ENCODE measurements around the gene P2RY11. TPM values are rescaled to one million over a fixed set of nuclear protein-coding genes. Genes with fewer than 3 reads are reported as not detected.

Gene P2RY11
- total RNA-seq, 2 experiments from 2014 or later, result 36.0 to 43.7 TPM

- Mint-ChIP-seq H3K4me3 (no peak overlapping the region), H3K27ac (peak overlapping the region; percentile 100), H3K27me3 (no peaks in the 10 kb centered on the region), H3K36me3 (peaks cover 2% of the 10 kb centered on the region), H3K4me1 (peaks cover 61% of the 10 kb centered on the region), H3K9me3 (ENCODE audit: low read depth) (no peaks in the 10 kb centered on the region)
- no peak for DNase-seq
- CTCF ChIA-PET, result interaction anchor here (0.6 to 5.8 kb wide), 8 partner anchors 8 to 150 kb away, joined by 3 to 147 read pairs (median 5); partner anchors contain the start of genes P2RY11 and PPAN
- ATAC-seq, result no peak
Measured at GRCh38 chr19:10100163-10100785, 11.2 kb upstream of the P2RY11 start.

GRCh38 chr19:10102787-10103236 lies 8.7 kb upstream of the P2RY11 start:
- H3K4me1 Mint-ChIP-seq, result peaks cover 71% of the 10 kb centered on the region
- peak overlapping the region; percentile 100 for H3K27ac Mint-ChIP-seq
- no peaks in the 10 kb centered on the region for H3K27me3 Mint-ChIP-seq
- no peaks in the 10 kb centered on the region for H3K9me3 Mint-ChIP-seq (ENCODE audit: low read depth)
- CTCF ChIA-PET, result interaction anchor here (0.7 to 3.5 kb wide), 5 partner anchors 9 to 133 kb away, joined by 3 to 23 read pairs (median 4); partner anchors contain the start of gene P2RY11
- DNase-seq, result peak; percentile 45
- peaks cover 13% of the 10 kb centered on the region for H3K36me3 Mint-ChIP-seq
- H3K4me3 Mint-ChIP-seq, result no peak overlapping the region
- no peak for ATAC-seq

DNA sequence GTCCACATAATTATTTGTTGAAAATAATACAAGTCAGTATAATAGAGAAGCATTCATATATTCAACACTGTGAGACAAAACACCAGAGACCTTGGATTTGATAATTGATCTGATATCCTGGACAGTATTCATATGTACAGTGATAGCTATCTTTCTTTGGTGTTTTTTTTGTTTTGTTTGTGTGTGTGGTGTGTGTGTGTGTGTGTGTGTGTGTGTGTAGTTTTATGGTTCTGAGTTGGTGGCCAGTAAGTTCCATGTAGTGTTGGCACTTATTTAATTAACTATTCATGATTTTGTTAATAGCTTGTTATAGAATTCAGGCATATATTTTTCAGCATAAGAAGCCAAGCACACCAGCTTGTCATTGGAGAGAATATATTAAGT lies 7.4 kb upstream of the P2RY11 start:
- Mint-ChIP-seq H3K4me3 (peak overlapping the region; percentile 36), H3K36me3 (peaks cover 21% of the 10 kb centered on the region), H3K4me1 (peaks cover 74% of the 10 kb centered on the region), H3K27ac (peak overlapping the region; percentile 99), H3K9me3 (ENCODE audit: low read depth) (no peaks in the 10 kb centered on the region), H3K27me3 (no peaks in the 10 kb centered on the region)
- CTCF ChIA-PET, result interaction anchor here (0.6 to 3.5 kb wide), 7 partner anchors 8 to 491 kb away, joined by 3 to 23 read pairs (median 4); no protein-coding TSS in a partner anchor
- ATAC-seq (no peak), DNase-seq (no peak)

DNA sequence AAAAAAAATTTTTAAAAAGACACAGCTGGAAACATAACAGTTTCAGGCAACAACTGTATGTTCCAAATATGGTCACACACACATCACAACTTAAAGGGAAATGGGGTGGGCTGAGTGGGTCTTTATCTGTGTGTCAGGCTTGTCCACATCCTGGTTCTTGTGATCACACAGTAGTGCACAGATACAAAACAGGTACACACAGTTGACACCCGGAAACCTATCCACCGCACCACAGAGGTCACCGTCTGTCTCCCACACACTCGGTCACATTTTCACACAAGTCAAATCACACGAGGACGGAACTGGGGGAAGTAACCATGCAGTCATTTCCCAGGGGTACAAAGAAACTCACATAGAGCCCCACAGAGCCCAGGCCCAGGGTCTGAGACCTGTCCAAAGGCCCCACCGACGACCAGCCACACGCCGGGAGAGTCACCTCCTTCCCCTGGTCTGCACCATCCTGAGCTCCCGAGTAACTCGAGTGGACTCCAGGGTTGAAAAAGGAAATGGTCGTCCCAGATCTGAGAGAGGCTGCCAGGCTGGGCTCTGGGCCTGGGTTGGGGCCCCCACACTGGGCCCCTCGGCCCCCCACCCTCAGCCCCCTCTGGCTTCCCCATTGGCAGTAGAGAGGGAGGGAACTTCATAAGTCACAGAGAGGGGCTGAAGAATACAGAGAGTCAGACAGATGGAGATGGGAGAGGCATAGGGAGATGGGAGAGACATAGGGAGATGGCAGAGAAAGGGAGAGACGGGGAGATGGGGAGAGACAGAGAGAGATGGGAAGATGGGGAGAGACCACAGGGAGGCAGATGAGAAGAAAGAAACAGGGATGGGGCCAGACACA lies 6.6 kb upstream of the P2RY11 start:
- Mint-ChIP-seq H3K4me1 (peaks cover 76% of the 10 kb centered on the region), H3K36me3 (peaks cover 29% of the 10 kb centered on the region), H3K27ac (peak overlapping the region; percentile 99), H3K9me3 (ENCODE audit: low read depth) (no peaks in the 10 kb centered on the region), H3K4me3 (peak overlapping the region; percentile 77), H3K27me3 (no peaks in the 10 kb centered on the region)
- CTCF ChIA-PET, result interaction anchor here (0.6 to 5.5 kb wide), 8 partner anchors 7 to 490 kb away, joined by 3 to 55 read pairs (median 4); no protein-coding TSS in a partner anchor
- DNase-seq (peak; percentile 96), ATAC-seq (peak; percentile 63)

DNA sequence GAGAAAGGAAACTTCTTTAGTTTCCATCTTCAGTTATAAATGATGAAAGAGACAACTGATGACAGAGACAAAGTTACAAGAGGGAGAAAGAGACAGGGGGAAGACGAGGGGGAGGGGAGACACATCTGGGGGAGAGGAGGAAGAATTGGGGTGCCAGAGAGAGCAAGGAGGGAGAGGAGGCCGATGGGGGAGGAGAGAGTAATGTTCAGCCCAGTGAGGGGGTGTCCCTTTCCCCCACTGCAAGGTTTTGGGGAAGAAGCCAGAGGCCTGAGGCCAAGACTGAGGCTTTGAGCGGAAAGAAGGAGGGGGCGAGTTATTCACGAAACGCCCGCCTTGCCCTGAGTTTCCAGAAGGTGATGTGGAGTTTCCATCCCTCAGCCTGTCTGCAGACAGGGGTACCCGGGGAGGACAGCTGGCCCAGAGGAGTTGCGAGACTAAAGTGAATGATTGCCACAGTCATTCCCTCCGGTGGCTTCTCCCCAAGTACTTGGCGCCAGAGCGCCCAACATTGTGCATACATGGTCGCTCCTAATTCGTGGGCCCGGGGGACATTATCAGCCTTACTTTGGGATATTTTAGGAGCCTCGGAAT lies 5.9 kb upstream of the P2RY11 start:
- H3K9me3 Mint-ChIP-seq (ENCODE audit: low read depth), result no peaks in the 10 kb centered on the region
- H3K36me3 Mint-ChIP-seq, result peaks cover 34% of the 10 kb centered on the region
- H3K27ac Mint-ChIP-seq, result peak overlapping the region; percentile 99
- DNase-seq (peak; percentile 88), ATAC-seq (peak; percentile 28)
- CTCF ChIA-PET, result interaction anchor here (0.8 to 5.5 kb wide), 6 partner anchors 7 to 145 kb away, joined by 3 to 55 read pairs (median 9); partner anchors contain the start of gene DNMT1
- peaks cover 79% of the 10 kb centered on the region for H3K4me1 Mint-ChIP-seq
- peak overlapping the region; percentile 77 for H3K4me3 Mint-ChIP-seq
- no peaks in the 10 kb centered on the region for H3K27me3 Mint-ChIP-seq

DNA sequence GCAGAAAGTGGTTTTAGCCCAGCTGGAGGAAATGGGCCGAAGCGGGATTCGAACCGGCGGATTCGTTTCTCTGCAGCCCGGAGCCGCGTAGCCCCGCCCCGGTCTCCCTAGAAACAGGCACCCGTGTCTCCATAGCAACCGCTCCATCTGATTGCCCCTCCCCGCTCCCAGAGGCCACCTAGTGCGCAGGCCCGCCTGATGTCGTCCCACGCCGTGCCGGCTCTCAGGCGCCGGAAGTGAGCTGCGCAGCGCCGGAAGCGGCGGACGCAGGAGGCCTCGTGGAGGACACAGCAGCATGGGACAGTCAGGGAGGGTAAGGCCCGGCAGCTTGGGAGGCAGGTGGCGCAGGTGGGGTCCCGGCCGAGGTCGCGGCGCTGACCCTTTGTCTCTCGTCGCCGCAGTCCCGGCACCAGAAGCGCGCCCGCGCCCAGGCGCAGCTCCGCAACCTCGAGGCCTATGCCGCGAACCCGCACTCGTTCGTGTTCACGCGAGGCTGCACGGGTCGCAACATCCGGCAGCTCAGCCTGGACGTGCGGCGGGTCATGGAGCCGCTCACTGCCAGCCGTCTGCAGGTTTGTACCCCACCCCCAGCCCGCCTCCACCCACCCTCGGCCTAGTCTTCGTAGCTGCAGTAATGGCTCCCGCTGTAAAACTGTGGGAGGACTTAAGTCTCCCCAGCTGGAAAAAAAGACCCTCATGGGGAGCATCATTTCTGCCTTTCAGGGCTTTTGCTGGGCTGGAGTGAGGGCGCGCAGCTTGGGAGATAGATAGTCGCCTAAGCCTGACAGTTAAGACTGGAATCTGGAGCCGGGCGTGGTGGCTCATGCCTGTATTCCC lies 5.2 kb upstream of the P2RY11 start, which contains the start of gene PPAN:
Gene PPAN (plus strand): TSS at position 263 of the 837 bp plus-strand sequence. CDS start 33 bp downstream, at position 296.
- ATAC-seq, result peak; percentile 73
- CTCF ChIA-PET, result interaction anchor here (0.6 to 5.5 kb wide), 8 partner anchors 7 to 322 kb away, joined by 3 to 55 read pairs (median 6); partner anchors contain the start of gene DNMT1
- no peaks in the 10 kb centered on the region for H3K9me3 Mint-ChIP-seq (ENCODE audit: low read depth)
- peaks cover 38% of the 10 kb centered on the region for H3K36me3 Mint-ChIP-seq
- peak; percentile 99 for DNase-seq
- H3K4me3 Mint-ChIP-seq, result peak within 1 kb of the TSS; percentile 77
- H3K27me3 Mint-ChIP-seq, result no peaks in the 10 kb centered on the region
- H3K4me1 Mint-ChIP-seq, result peaks cover 78% of the 10 kb centered on the region
- peak within 1 kb of the TSS; percentile 99 for H3K27ac Mint-ChIP-seq

GRCh38 chr19:10107254-10107653 lies 4.2 kb upstream of the P2RY11 start:
- CTCF ChIA-PET, result interaction anchor here (1.2 to 5.5 kb wide), 4 partner anchors 9 to 88 kb away, joined by 4 to 55 read pairs (median 9); partner anchors contain the start of gene DNMT1
- ATAC-seq, result no peak
- H3K36me3 Mint-ChIP-seq, result peaks cover 43% of the 10 kb centered on the region

GRCh38 chr19:10107817-10108367 lies 3.6 kb upstream of the P2RY11 start:
- DNase-seq (no peak), ATAC-seq (no peak)
- peak overlapping the region; percentile 99 for H3K27ac Mint-ChIP-seq
- no peaks in the 10 kb centered on the region for H3K9me3 Mint-ChIP-seq (ENCODE audit: low read depth)
- no peaks in the 10 kb centered on the region for H3K27me3 Mint-ChIP-seq
- CTCF ChIA-PET, result interaction anchor here (1.0 to 5.5 kb wide), 6 partner anchors 10 to 317 kb away, joined by 3 to 55 read pairs (median 4); partner anchors contain the start of gene DNMT1
- H3K36me3 Mint-ChIP-seq, result peaks cover 45% of the 10 kb centered on the region
- H3K4me3 Mint-ChIP-seq, result peak overlapping the region; percentile 77
- H3K4me1 Mint-ChIP-seq, result peaks cover 80% of the 10 kb centered on the region

More at GRCh38 chr19:10107254-10107653, 4.2 kb upstream of the P2RY11 start:
- no peaks in the 10 kb centered on the region for H3K9me3 Mint-ChIP-seq (ENCODE audit: low read depth)
- H3K4me3 Mint-ChIP-seq, result peak overlapping the region; percentile 77
- H3K4me1 Mint-ChIP-seq, result peaks cover 80% of the 10 kb centered on the region
- peak overlapping the region; percentile 99 for H3K27ac Mint-ChIP-seq
- no peak for DNase-seq
- H3K27me3 Mint-ChIP-seq, result no peaks in the 10 kb centered on the region

- no peaks in the 10 kb centered on the region for H3K9me3 Mint-ChIP-seq (ENCODE audit: low read depth)
- H3K27ac Mint-ChIP-seq, result peak overlapping the region; percentile 76
- peak overlapping the region; percentile 87 for H3K4me3 Mint-ChIP-seq
- H3K4me1 Mint-ChIP-seq, result peaks cover 80% of the 10 kb centered on the region
- CTCF ChIA-PET, result interaction anchor here (0.6 to 5.5 kb wide), 5 partner anchors 8 to 141 kb away, joined by 3 to 55 read pairs (median 3); partner anchors contain the start of gene EIF3G
- H3K27me3 Mint-ChIP-seq, result no peaks in the 10 kb centered on the region
- ATAC-seq (no peak), DNase-seq (no peak)
- H3K36me3 Mint-ChIP-seq, result peaks cover 45% of the 10 kb centered on the region
Measured at GRCh38 chr19:10109528-10109927, 2.0 kb upstream of the P2RY11 start.

- Mint-ChIP-seq H3K4me1 (peaks cover 75% of the 10 kb centered on the region), H3K4me3 (peak overlapping the region; percentile 87), H3K27ac (peak overlapping the region; percentile 90), H3K36me3 (peaks cover 52% of the 10 kb centered on the region), H3K9me3 (ENCODE audit: low read depth) (no peaks in the 10 kb centered on the region), H3K27me3 (no peaks in the 10 kb centered on the region)
- CTCF ChIA-PET, result interaction anchor here (0.6 to 5.5 kb wide), 5 partner anchors 9 to 140 kb away, joined by 3 to 55 read pairs (median 4); partner anchors contain the start of gene EIF3G
- no peak for ATAC-seq
- no peak for DNase-seq
Measured at GRCh38 chr19:10110076-10110971, 1.2 kb upstream of the P2RY11 start.

- no peak for ATAC-seq
- H3K27me3 Mint-ChIP-seq, result no peaks in the 10 kb centered on the region
- peaks cover 73% of the 10 kb centered on the region for H3K4me1 Mint-ChIP-seq
- peak overlapping the region; percentile 98 for H3K27ac Mint-ChIP-seq
- H3K9me3 Mint-ChIP-seq (ENCODE audit: low read depth), result no peaks in the 10 kb centered on the region
- H3K36me3 Mint-ChIP-seq, result peaks cover 57% of the 10 kb centered on the region
- CTCF ChIA-PET, result interaction anchor here (0.8 to 7.6 kb wide), 6 partner anchors 9 to 148 kb away, joined by 3 to 147 read pairs (median 10); partner anchors contain the start of gene ANGPTL6
- no peak for DNase-seq
- peak overlapping the region; percentile 87 for H3K4me3 Mint-ChIP-seq
Measured at GRCh38 chr19:10110972-10111317, 548 bp upstream of the P2RY11 start.

Measured in activated CD8-positive, alpha-beta memory T cell treated with anti-CD3 and anti-CD28 coated beads, Interleukin-2, amount 10 ng/mL, durations not matched to agents 7 days and 5 days (primary cell).